IMR-90 (cell line): ENCODE measurements around the gene PSD2.

Experiments used
- MAZ ChIP-seq: IDR thresholded peaks from 2 replicates; pipeline ENCODE4 v1.6.1; 2012; ENCODE audit warnings: low read depth, mild to moderate bottlenecking, low read length, improper control_type of control experiment, moderate library complexity, borderline replicate concordance
- POLR2A ChIP-seq: IDR thresholded peaks from 2 replicates; pipeline ENCODE4 v1.6.1; 2012; ENCODE audit warnings: mild to moderate bottlenecking, low read depth, low read length
- RFX5 ChIP-seq: IDR thresholded peaks from 2 replicates; pipeline ENCODE4 v1.8.0; 2012; ENCODE audit warnings: low read depth, mild to moderate bottlenecking, low read length, moderate library complexity
- SMC3 ChIP-seq: fragments of 150-350 bp; IDR thresholded peaks from 2 replicates; pipeline ENCODE4 v1.6.1; 2016; ENCODE audit warnings: low read depth, mild to moderate bottlenecking, antibody characterized with exemption, low read length, moderate library complexity
- TF ChIP-seq, protein P1 (sequence below): conservative IDR thresholded peaks from 2 replicates; pipeline ENCODE4 v1.5.1; 2012; ENCODE audit warnings: mild to moderate bottlenecking, low read depth, low read length, improper control_type of control experiment

DNA sequence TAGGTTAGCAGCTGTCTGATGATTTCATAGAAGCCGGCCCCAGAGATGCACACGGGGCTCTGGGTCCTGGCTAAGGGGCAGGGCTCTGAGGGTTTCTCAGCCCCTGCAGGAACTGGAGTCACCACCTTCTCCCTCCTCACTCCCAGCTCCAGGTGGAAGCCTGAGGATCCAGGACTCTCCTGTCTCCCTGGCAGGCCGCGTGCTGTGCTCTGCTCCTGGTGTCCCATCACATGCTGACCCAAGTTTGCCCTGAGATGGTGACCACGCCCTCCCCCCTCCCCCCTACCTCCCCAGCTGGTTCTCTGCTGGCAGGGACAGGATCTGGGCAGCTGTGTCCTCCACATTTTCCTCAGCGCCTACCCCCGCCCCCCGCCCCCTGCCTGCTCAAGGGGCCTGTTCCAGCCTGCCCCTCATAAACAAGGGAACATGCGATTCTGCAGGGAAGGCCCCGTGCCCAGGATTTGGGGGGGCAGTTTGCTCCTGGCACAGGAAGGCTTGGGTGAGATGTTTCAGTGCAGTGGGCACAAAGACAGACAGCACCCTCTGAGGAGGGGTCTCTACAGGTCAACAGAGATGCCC is 87.4 kb downstream of the PSD2 start:
- no peak for TF ChIP-seq POLR2A
- TF ChIP-seq, protein P1, sequence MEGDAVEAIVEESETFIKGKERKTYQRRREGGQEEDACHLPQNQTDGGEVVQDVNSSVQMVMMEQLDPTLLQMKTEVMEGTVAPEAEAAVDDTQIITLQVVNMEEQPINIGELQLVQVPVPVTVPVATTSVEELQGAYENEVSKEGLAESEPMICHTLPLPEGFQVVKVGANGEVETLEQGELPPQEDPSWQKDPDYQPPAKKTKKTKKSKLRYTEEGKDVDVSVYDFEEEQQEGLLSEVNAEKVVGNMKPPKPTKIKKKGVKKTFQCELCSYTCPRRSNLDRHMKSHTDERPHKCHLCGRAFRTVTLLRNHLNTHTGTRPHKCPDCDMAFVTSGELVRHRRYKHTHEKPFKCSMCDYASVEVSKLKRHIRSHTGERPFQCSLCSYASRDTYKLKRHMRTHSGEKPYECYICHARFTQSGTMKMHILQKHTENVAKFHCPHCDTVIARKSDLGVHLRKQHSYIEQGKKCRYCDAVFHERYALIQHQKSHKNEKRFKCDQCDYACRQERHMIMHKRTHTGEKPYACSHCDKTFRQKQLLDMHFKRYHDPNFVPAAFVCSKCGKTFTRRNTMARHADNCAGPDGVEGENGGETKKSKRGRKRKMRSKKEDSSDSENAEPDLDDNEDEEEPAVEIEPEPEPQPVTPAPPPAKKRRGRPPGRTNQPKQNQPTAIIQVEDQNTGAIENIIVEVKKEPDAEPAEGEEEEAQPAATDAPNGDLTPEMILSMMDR = no peak
- TF ChIP-seq MAZ = no peak
- no peak for TF ChIP-seq RFX5
- TF ChIP-seq SMC3 = no peak
